HG03135 (cell line): ENCODE data around the gene SIMC1.

Experiments
- ATAC-seq: cut with Tn5 transposase; IDR thresholded peaks from one replicate; pipeline ENCODE4 v1.9.1; 2021; ENCODE audit warnings: mild to moderate bottlenecking, moderate library complexity; ENCODE audit not compliant: unreplicated experiment

SIMC1 gene

GRCh38 chr5:176387384-176387925 lies 149.2 kb downstream of the SIMC1 start:
- ATAC-seq = no peak

GRCh38 chr5:176388003-176388443 lies 149.8 kb downstream of the SIMC1 start:
- ATAC-seq = no peak

- ATAC-seq = peak; percentile 87
Measured at GRCh38 chr5:176388444-176389134, 150.4 kb downstream of the SIMC1 start, which contains the start of the genes HIGD2A and NOP16. HIGD2A (plus strand) TSS chr5:176388751; CDS start chr5:176388820, 69 bp downstream. NOP16 (minus strand) TSS chr5:176388598; CDS start chr5:176388539, 59 bp downstream.

GRCh38 chr5:176389135-176390123 lies 151.2 kb downstream of the SIMC1 start:
- peak; percentile 31 for ATAC-seq

GRCh38 chr5:176391479-176391878 lies 153.3 kb downstream of the SIMC1 start:
- no peak for ATAC-seq

GRCh38 chr5:176391999-176392398 lies 153.8 kb downstream of the SIMC1 start:
- no peak for ATAC-seq

- ATAC-seq = no peak
Measured at GRCh38 chr5:176392526-176392925, 154.3 kb downstream of the SIMC1 start.

- no peak for ATAC-seq
Measured at GRCh38 chr5:176394096-176394495, 155.9 kb downstream of the SIMC1 start.

- no peak for ATAC-seq
Measured at GRCh38 chr5:176394881-176395675, 156.9 kb downstream of the SIMC1 start.
